HG03039 (cell line): ENCODE data around the gene LSM10.

Source experiments
- ATAC-seq: cut with Tn5 transposase; IDR thresholded peaks from one replicate; pipeline ENCODE4 v1.9.1; 2021; ENCODE audit warnings: mild to moderate bottlenecking, moderate library complexity; ENCODE audit not compliant: unreplicated experiment

Gene LSM10

GRCh38 chr1:36385410-36386264 is 12.1 kb downstream of the LSM10 start, which contains the start of gene STK40:
TSS of gene STK40 (minus strand) at chr1:36385924. CDS start at chr1:36361332, 24,592 bp downstream.
- peak; percentile 80 for ATAC-seq

- ATAC-seq = no peak
Measured at GRCh38 chr1:36384542-36385409, 12.9 kb downstream of the LSM10 start.

- ATAC-seq = no peak
Measured at GRCh38 chr1:36383240-36383639, 14.5 kb downstream of the LSM10 start.

GRCh38 chr1:36382669-36383068 is 15.0 kb downstream of the LSM10 start:
- ATAC-seq = no peak

- ATAC-seq = no peak
Measured at GRCh38 chr1:36382231-36382630, 15.5 kb downstream of the LSM10 start.

- ATAC-seq = no peak
Measured at GRCh38 chr1:36381405-36381804, 16.3 kb downstream of the LSM10 start.

GRCh38 chr1:36380782-36381181 is 16.9 kb downstream of the LSM10 start:
- no peak for ATAC-seq

- no peak for ATAC-seq
Measured at GRCh38 chr1:36380143-36380619, 17.5 kb downstream of the LSM10 start.

- no peak for ATAC-seq
Measured at GRCh38 chr1:36377791-36378492, 19.8 kb downstream of the LSM10 start.

- no peak for ATAC-seq
Measured at GRCh38 chr1:36372617-36373016, 25.1 kb downstream of the LSM10 start.

GRCh38 chr1:36369061-36369861 is 28.4 kb downstream of the LSM10 start:
- no peak for ATAC-seq

GRCh38 chr1:36367798-36368197 is 29.9 kb downstream of the LSM10 start:
- ATAC-seq = no peak

- ATAC-seq = no peak
Measured at GRCh38 chr1:36367066-36367465, 30.6 kb downstream of the LSM10 start.

GRCh38 chr1:36366091-36366661 is 31.5 kb downstream of the LSM10 start:
- ATAC-seq = no peak

GRCh38 chr1:36365381-36365780 is 32.3 kb downstream of the LSM10 start:
- no peak for ATAC-seq

GRCh38 chr1:36359911-36360550 is 37.7 kb downstream of the LSM10 start:
- ATAC-seq = no peak

GRCh38 chr1:36359383-36359782 is 38.3 kb downstream of the LSM10 start:
- ATAC-seq = no peak

- ATAC-seq = no peak
Measured at GRCh38 chr1:36358514-36359084, 39.1 kb downstream of the LSM10 start.

- ATAC-seq = no peak
Measured at GRCh38 chr1:36355811-36356210, 41.9 kb downstream of the LSM10 start.
